Gastroesophageal sphincter (tissue), 3 donors: ENCODE data around the gene CACNA1C.

Experiments used
- EP300 ChIP-seq: sonication (generic); formaldehyde crosslinking; IDR thresholded peaks from one replicate; pipeline ENCODE4 v1.6.1; 2017; ENCODE audit warnings: antibody characterized with exemption, mild to moderate bottlenecking
- POLR2A ChIP-seq, 2 donors: fragments of 450-650 bp; IDR thresholded peaks; one replicate each; pipeline ENCODE4 v1.6.1; 2017; ENCODE audit warnings: antibody characterized with exemption in 2 of 2, mild to moderate bottlenecking in 2 of 2, moderate library complexity in 1 of 2
- TF ChIP-seq, protein P1 (sequence below), 4 experiments: fragments of 200-600 bp in 2 of 4; fragments of 450-650 bp in 2 of 4; sonication (generic) in 1 of 4; IDR thresholded peaks; one replicate each; pipeline ENCODE4 v1.5.1; 2017 to 2019; ENCODE audit warnings: antibody characterized with exemption in 4 of 4, mild to moderate bottlenecking in 2 of 4, moderate library complexity in 2 of 4

DNA sequence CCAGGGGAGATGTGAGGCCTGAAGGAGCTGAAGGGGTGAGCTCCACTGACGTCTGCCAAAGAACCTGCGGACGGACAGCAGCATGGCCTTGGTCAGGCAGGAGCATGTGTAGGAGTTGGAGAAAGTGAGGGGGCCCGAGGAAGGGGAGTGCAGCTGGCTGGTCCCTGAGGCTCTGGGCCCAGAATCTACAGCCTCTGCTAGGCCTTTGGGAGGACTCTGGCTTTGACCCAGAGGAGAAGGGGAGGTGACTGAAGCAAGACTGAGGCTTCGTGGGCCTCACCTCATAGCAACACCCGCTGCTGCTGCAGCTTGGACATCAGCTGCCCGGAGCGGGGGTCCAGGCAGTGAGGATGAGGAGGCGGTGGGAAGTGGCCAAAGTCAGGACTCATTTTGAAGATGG is 525.4 kb downstream of the CACNA1C start:
- TF ChIP-seq, protein P1, sequence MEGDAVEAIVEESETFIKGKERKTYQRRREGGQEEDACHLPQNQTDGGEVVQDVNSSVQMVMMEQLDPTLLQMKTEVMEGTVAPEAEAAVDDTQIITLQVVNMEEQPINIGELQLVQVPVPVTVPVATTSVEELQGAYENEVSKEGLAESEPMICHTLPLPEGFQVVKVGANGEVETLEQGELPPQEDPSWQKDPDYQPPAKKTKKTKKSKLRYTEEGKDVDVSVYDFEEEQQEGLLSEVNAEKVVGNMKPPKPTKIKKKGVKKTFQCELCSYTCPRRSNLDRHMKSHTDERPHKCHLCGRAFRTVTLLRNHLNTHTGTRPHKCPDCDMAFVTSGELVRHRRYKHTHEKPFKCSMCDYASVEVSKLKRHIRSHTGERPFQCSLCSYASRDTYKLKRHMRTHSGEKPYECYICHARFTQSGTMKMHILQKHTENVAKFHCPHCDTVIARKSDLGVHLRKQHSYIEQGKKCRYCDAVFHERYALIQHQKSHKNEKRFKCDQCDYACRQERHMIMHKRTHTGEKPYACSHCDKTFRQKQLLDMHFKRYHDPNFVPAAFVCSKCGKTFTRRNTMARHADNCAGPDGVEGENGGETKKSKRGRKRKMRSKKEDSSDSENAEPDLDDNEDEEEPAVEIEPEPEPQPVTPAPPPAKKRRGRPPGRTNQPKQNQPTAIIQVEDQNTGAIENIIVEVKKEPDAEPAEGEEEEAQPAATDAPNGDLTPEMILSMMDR (IDR thresholded peaks at IDR 0.05), result no peak
- TF ChIP-seq EP300 (no peak), POLR2A (IDR thresholded peaks at IDR 0.05) (no peak)
